Activated CD4-positive, alpha-beta T cell treated with anti-CD3 and anti-CD28 coated beads, Interleukin-2, amount 10 ng/mL, durations not matched to agents 7 days and 5 days (primary cell): Measurements from ENCODE around the gene OS9. TPM values are rescaled to one million over a fixed set of nuclear protein-coding genes. Genes with fewer than 3 reads are reported as not detected.
"Not testable (repeated sequence)": the region's sequence is repeated elsewhere in the genome, so short reads cannot be mapped to it uniquely, and the experiment has no call there.

Experiments used
- CTCF ChIA-PET: fragments of 350-600 bp; sonication (Branson Sonifier 250); formaldehyde crosslinking; loops from one replicate; lab custom pipeline; 2021; ENCODE audit warnings: antibody characterized with exemption; lab: Charles Lee
- POLR2A ChIA-PET: fragments of 350-600 bp; sonication (Branson Sonifier 250); formaldehyde crosslinking; loops from one replicate; lab custom pipeline; 2021; ENCODE audit warnings: antibody characterized with exemption; lab: Charles Lee
- DNase-seq: peaks from one replicate; pipeline ENCODE4 v3.0.0-alpha.2; 2020
- H3K27ac Mint-ChIP-seq: one replicate; pipeline ENCODE4 v1.8.0; 2021; ENCODE audit warnings: mild to moderate bottlenecking, moderate library complexity, mixed read lengths
- H3K27me3 Mint-ChIP-seq: one replicate; pipeline ENCODE4 v1.8.0; 2021; ENCODE audit warnings: mixed read lengths
- H3K36me3 Mint-ChIP-seq: one replicate; pipeline ENCODE4 v1.8.0; 2021; ENCODE audit warnings: low read depth, mixed read lengths
- H3K4me1 Mint-ChIP-seq: one replicate; pipeline ENCODE4 v1.8.0; 2021; ENCODE audit warnings: mixed read lengths
- H3K4me3 Mint-ChIP-seq: one replicate; pipeline ENCODE4 v1.8.0; 2021; ENCODE audit warnings: mild to moderate bottlenecking, moderate library complexity, mixed read lengths
- H3K9me3 Mint-ChIP-seq: one replicate; pipeline ENCODE4 v1.8.0; 2021; ENCODE audit warnings: mixed read lengths
- total RNA-seq, 2 experiments: library from RNA; stranded (reverse); gene quantifications; one replicate each; pipeline ENCODE4 v1.2.3, GENCODE V29; 2021

The OS9 gene
- total RNA-seq: 100 to 1,000 TPM; 138 to 142 TPM

- Mint-ChIP-seq H3K27me3 (peaks cover 18% of the 10 kb centered on the region), H3K4me1 (peaks cover 5% of the 10 kb centered on the region), H3K36me3 (peaks cover 33% of the 10 kb centered on the region), H3K4me3 (no peak within 1 kb of the TSS), H3K27ac (no peak within 1 kb of the TSS), H3K9me3 (no peaks in the 10 kb centered on the region)
- POLR2A ChIA-PET: interaction anchor here (0.9 kb wide), 1 partner anchor 48 kb away, joined by 5 read pairs; no protein-coding TSS in a partner anchor
- CTCF ChIA-PET: interaction anchor here (0.6 to 1.5 kb wide), 11 partner anchors 9 to 235 kb away, joined by 3 to 5 read pairs (median 3); partner anchors contain the start of gene B4GALNT1
- peak; percentile 99 for DNase-seq
Measured at GRCh38 chr12:57693659-57694458, at the start of gene OS9. Gene OS9, plus strand, starts transcription at chr12:57694132. Its CDS starts 30 bp downstream, at chr12:57694162.

- H3K9me3 Mint-ChIP-seq, H3K4me1 Mint-ChIP-seq, H3K27me3 Mint-ChIP-seq, POLR2A ChIA-PET, DNase-seq, H3K4me3 Mint-ChIP-seq, H3K36me3 Mint-ChIP-seq, H3K27ac Mint-ChIP-seq: not testable (repeated sequence)
- CTCF ChIA-PET: interaction anchor here (1.3 kb wide), 1 partner anchor 10 kb away, joined by 3 read pairs; no protein-coding TSS in a partner anchor
Measured at GRCh38 chr12:57645990-57646658, 47.8 kb upstream of the OS9 start.

- DNase-seq, POLR2A ChIA-PET, H3K36me3 Mint-ChIP-seq, H3K4me1 Mint-ChIP-seq, H3K9me3 Mint-ChIP-seq, H3K27ac Mint-ChIP-seq, H3K27me3 Mint-ChIP-seq, H3K4me3 Mint-ChIP-seq: not testable (repeated sequence)
- CTCF ChIA-PET: interaction anchor here (1.3 kb wide), 1 partner anchor 9 kb away, joined by 3 read pairs; no protein-coding TSS in a partner anchor
Measured at GRCh38 chr12:57646659-57647049, 47.3 kb upstream of the OS9 start.

GRCh38 chr12:57654042-57654441 is 39.9 kb upstream of the OS9 start:
- Mint-ChIP-seq H3K4me3 (no peak overlapping the region), H3K9me3 (no peaks in the 10 kb centered on the region), H3K27ac (no peak overlapping the region), H3K4me1 (no peaks in the 10 kb centered on the region), H3K27me3 (peaks cover 6% of the 10 kb centered on the region), H3K36me3 (no peaks in the 10 kb centered on the region)
- CTCF ChIA-PET: no interaction called here
- POLR2A ChIA-PET: no interaction called here
- DNase-seq: no peak

GRCh38 chr12:57655541-57656240 is 38.2 kb upstream of the OS9 start:
- Mint-ChIP-seq H3K27ac (no peak overlapping the region), H3K4me3 (no peak overlapping the region), H3K36me3 (no peaks in the 10 kb centered on the region), H3K9me3 (no peaks in the 10 kb centered on the region), H3K4me1 (no peaks in the 10 kb centered on the region), H3K27me3 (peaks cover 6% of the 10 kb centered on the region)
- no peak for DNase-seq
- ChIA-PET CTCF (interaction anchor here (0.6 to 1.4 kb wide), 4 partner anchors 10 to 1261 kb away, joined by 3 to 7 read pairs (median 4); partner anchors contain the start of genes ARHGEF25 and B4GALNT1), POLR2A (no interaction called here)

GRCh38 chr12:57656408-57656807 is 37.5 kb upstream of the OS9 start:
- ChIA-PET CTCF (interaction anchor here (0.6 to 1.4 kb wide), 3 partner anchors 11 to 42 kb away, joined by 3 to 7 read pairs (median 3); partner anchors contain the start of gene B4GALNT1), POLR2A (interaction anchor here (0.6 kb wide), 1 partner anchor 31 kb away, joined by 10 read pairs; no protein-coding TSS in a partner anchor)
- H3K27ac Mint-ChIP-seq, DNase-seq, H3K27me3 Mint-ChIP-seq, H3K4me3 Mint-ChIP-seq, H3K36me3 Mint-ChIP-seq, H3K4me1 Mint-ChIP-seq, H3K9me3 Mint-ChIP-seq: not testable (repeated sequence)

- POLR2A ChIA-PET: no interaction called here
- Mint-ChIP-seq H3K36me3 (no peaks in the 10 kb centered on the region), H3K4me3 (no peak overlapping the region), H3K27ac (no peak overlapping the region), H3K9me3 (peaks cover 7% of the 10 kb centered on the region), H3K4me1 (no peaks in the 10 kb centered on the region), H3K27me3 (peaks cover 6% of the 10 kb centered on the region)
- CTCF ChIA-PET: no interaction called here
- DNase-seq: no peak
Measured at GRCh38 chr12:57657744-57658143, 36.2 kb upstream of the OS9 start.

- no peak for DNase-seq
- ChIA-PET CTCF (interaction anchor here (0.9 kb wide), 1 partner anchor 52 kb away, joined by 3 read pairs; no protein-coding TSS in a partner anchor), POLR2A (no interaction called here)
- Mint-ChIP-seq H3K4me1 (no peaks in the 10 kb centered on the region), H3K36me3 (no peaks in the 10 kb centered on the region), H3K9me3 (peaks cover 7% of the 10 kb centered on the region), H3K27me3 (peaks cover 3% of the 10 kb centered on the region), H3K27ac (no peak overlapping the region), H3K4me3 (no peak overlapping the region)
Measured at GRCh38 chr12:57658890-57659289, 35.0 kb upstream of the OS9 start.

- Mint-ChIP-seq H3K27me3 (no peaks in the 10 kb centered on the region), H3K36me3 (no peaks in the 10 kb centered on the region), H3K9me3 (peaks cover 7% of the 10 kb centered on the region), H3K27ac (no peak overlapping the region), H3K4me1 (no peaks in the 10 kb centered on the region), H3K4me3 (no peak overlapping the region)
- no peak for DNase-seq
- ChIA-PET POLR2A (no interaction called here), CTCF (interaction anchor here (1.5 kb wide), 1 partner anchor 28 kb away, joined by 3 read pairs; the partner anchor contains the start of gene B4GALNT1)
Measured at GRCh38 chr12:57661376-57661775, 32.6 kb upstream of the OS9 start.

GRCh38 chr12:57665066-57665820 is 28.7 kb upstream of the OS9 start:
- H3K4me3 Mint-ChIP-seq, POLR2A ChIA-PET, H3K9me3 Mint-ChIP-seq, H3K36me3 Mint-ChIP-seq, CTCF ChIA-PET, H3K27me3 Mint-ChIP-seq, H3K4me1 Mint-ChIP-seq, DNase-seq, H3K27ac Mint-ChIP-seq: not testable (repeated sequence)

GRCh38 chr12:57666897-57667296 is 27.0 kb upstream of the OS9 start:
- Mint-ChIP-seq H3K9me3 (no peaks in the 10 kb centered on the region), H3K36me3 (no peaks in the 10 kb centered on the region), H3K27ac (no peak overlapping the region), H3K4me3 (no peak overlapping the region), H3K27me3 (peaks cover 7% of the 10 kb centered on the region), H3K4me1 (no peaks in the 10 kb centered on the region)
- DNase-seq: no peak
- POLR2A ChIA-PET: no interaction called here
- CTCF ChIA-PET: interaction anchor here (0.6 kb wide), 1 partner anchor 279 kb away, joined by 5 read pairs; no protein-coding TSS in a partner anchor

GRCh38 chr12:57669691-57670090 is 24.2 kb upstream of the OS9 start:
- H3K4me1 Mint-ChIP-seq, H3K27me3 Mint-ChIP-seq, H3K4me3 Mint-ChIP-seq, H3K36me3 Mint-ChIP-seq, POLR2A ChIA-PET, H3K9me3 Mint-ChIP-seq, H3K27ac Mint-ChIP-seq, DNase-seq, CTCF ChIA-PET: not testable (repeated sequence)
